Parathyroid adenoma (tissue), 2 donors: Measurements from ENCODE around the gene RPL21.
"Not testable (repeated sequence)": the region's sequence is repeated elsewhere in the genome, so short reads cannot be mapped to it uniquely, and the experiment has no call there.

Experiments used
- H2AFZ ChIP-seq: fragments of 300-600 bp; sonication (generic); one replicate; pipeline ENCODE4 v1.7.0; 2017; ENCODE audit warnings: antibody characterized with exemption, mild to moderate bottlenecking
- H3K27ac ChIP-seq: fragments of 300-600 bp; sonication (generic); one replicate; pipeline ENCODE4 v1.7.0; 2017
- H3K27me3 ChIP-seq: fragments of 300-600 bp; sonication (generic); one replicate; pipeline ENCODE4 v1.7.0; 2017; ENCODE audit warnings: low read length; ENCODE audit not compliant: control insufficient read depth, insufficient read depth
- H3K36me3 ChIP-seq: fragments of 300-600 bp; sonication (generic); one replicate; pipeline ENCODE4 v1.7.0; 2017; ENCODE audit warnings: low read length; ENCODE audit not compliant: control insufficient read depth, insufficient read depth
- H3K4me1 ChIP-seq: fragments of 300-600 bp; sonication (generic); one replicate; pipeline ENCODE4 v1.7.0; 2017; ENCODE audit warnings: control low read depth
- H3K4me2 ChIP-seq: fragments of 300-600 bp; sonication (generic); one replicate; pipeline ENCODE4 v1.7.0; 2017; ENCODE audit warnings: low read length
- H3K4me3 ChIP-seq: fragments of 300-600 bp; sonication (generic); one replicate; pipeline ENCODE4 v1.7.0; 2017; ENCODE audit warnings: low read depth, low read length
- H3K79me2 ChIP-seq: fragments of 300-600 bp; sonication (generic); one replicate; pipeline ENCODE4 v1.7.0; 2017; ENCODE audit warnings: control low read depth
- H3K9ac ChIP-seq: fragments of 300-600 bp; sonication (generic); one replicate; pipeline ENCODE4 v1.7.0; 2017; ENCODE audit warnings: mild to moderate bottlenecking
- H3K9me3 ChIP-seq: fragments of 300-600 bp; sonication (generic); one replicate; pipeline ENCODE4 v1.7.0; 2017; ENCODE audit warnings: low read length; ENCODE audit not compliant: control insufficient read depth
- CTCF ChIP-seq: fragments of 300-600 bp; sonication (generic); IDR thresholded peaks from one replicate; pipeline ENCODE4 v1.7.0; 2017; ENCODE audit warnings: antibody characterized with exemption, mild to moderate bottlenecking
- donor health status: primary hyperparathyroidism.

Gene RPL21

GRCh38 chr13:27289011-27289665, 37.8 kb downstream of the RPL21 start:
- Histone ChIP-seq H3K9me3 (no peaks in the 10 kb centered on the region), H3K36me3 (no peaks in the 10 kb centered on the region), H3K27me3 (no peaks in the 10 kb centered on the region), H3K9ac (no peak overlapping the region), H3K79me2 (no peaks in the 10 kb centered on the region), H3K4me1 (no peaks in the 10 kb centered on the region), H3K4me2 (no peak overlapping the region), H3K4me3 (no peak overlapping the region), H3K27ac (no peak overlapping the region), H2AFZ (no peak overlapping the region)
- no peak for TF ChIP-seq CTCF

- no peak for TF ChIP-seq CTCF
- no peak overlapping the region for H3K4me2 ChIP-seq
- H3K4me1 ChIP-seq: no peaks in the 10 kb centered on the region
- no peak overlapping the region for H2AFZ ChIP-seq
- no peaks in the 10 kb centered on the region for H3K36me3 ChIP-seq
- H3K9me3 ChIP-seq: no peaks in the 10 kb centered on the region
- no peak overlapping the region for H3K4me3 ChIP-seq
- H3K27me3 ChIP-seq: no peaks in the 10 kb centered on the region
- no peak overlapping the region for H3K27ac ChIP-seq
- no peaks in the 10 kb centered on the region for H3K79me2 ChIP-seq
- H3K9ac ChIP-seq: no peak overlapping the region
Observed at GRCh38 chr13:27290715-27291114, 39.4 kb downstream of the RPL21 start.

- not testable (repeated sequence) for H2AFZ ChIP-seq, H3K4me1 ChIP-seq, H3K4me3 ChIP-seq, H3K79me2 ChIP-seq, H3K9ac ChIP-seq, H3K27me3 ChIP-seq, H3K36me3 ChIP-seq, H3K4me2 ChIP-seq, H3K9me3 ChIP-seq, H3K27ac ChIP-seq
Observed at GRCh38 chr13:27291967-27292366, 40.6 kb downstream of the RPL21 start.

GRCh38 chr13:27293076-27293691, 41.8 kb downstream of the RPL21 start:
- no peak for TF ChIP-seq CTCF
- no peaks in the 10 kb centered on the region for H3K36me3 ChIP-seq
- H3K4me3 ChIP-seq: no peak overlapping the region
- no peak overlapping the region for H3K27ac ChIP-seq
- no peaks in the 10 kb centered on the region for H3K79me2 ChIP-seq
- H3K9ac ChIP-seq: no peak overlapping the region
- no peaks in the 10 kb centered on the region for H3K4me1 ChIP-seq
- no peaks in the 10 kb centered on the region for H3K27me3 ChIP-seq
- H3K4me2 ChIP-seq: no peak overlapping the region
- no peaks in the 10 kb centered on the region for H3K9me3 ChIP-seq
- no peak overlapping the region for H2AFZ ChIP-seq

- Histone ChIP-seq H3K4me2 (no peak overlapping the region), H3K4me1 (no peaks in the 10 kb centered on the region), H3K79me2 (no peaks in the 10 kb centered on the region), H3K27me3 (no peaks in the 10 kb centered on the region), H3K4me3 (no peak overlapping the region), H3K36me3 (no peaks in the 10 kb centered on the region), H3K9me3 (no peaks in the 10 kb centered on the region), H2AFZ (no peak overlapping the region), H3K27ac (no peak overlapping the region), H3K9ac (no peak overlapping the region)
- TF ChIP-seq CTCF: no peak
Observed at GRCh38 chr13:27293873-27294515, 42.6 kb downstream of the RPL21 start.
